Small intestine (tissue), 7 donors: ENCODE results near the gene MAGI1. TPM values are rescaled to one million over a fixed set of nuclear protein-coding genes. Genes with fewer than 3 reads are reported as not detected.

Experiments used
- DNase-seq, 2 donors: peaks; one replicate each; pipeline versions ENCODE4 v3.0.0 to v3.0.0-alpha.2; 2013
- FAIRE-seq: peaks from 2 replicates; lab custom pipeline; 2012; peaks lifted over from hg19 to GRCh38; lab: Jason Lieb, UNC
- H3K27ac ChIP-seq, 3 donors: one replicate each; pipeline ENCODE4 v1.5.1; 2013; ENCODE audit warnings: low read length in 2 of 3, mild to moderate bottlenecking in 2 of 3, control low read depth in 1 of 3, inconsistent platforms in 1 of 3, low read depth in 1 of 3, moderate library complexity in 1 of 3
- H3K27me3 ChIP-seq, 3 donors: one replicate each; pipeline ENCODE4 v1.6.1; 2013; ENCODE audit warnings: low read length in 3 of 3, inconsistent platforms in 1 of 3; ENCODE audit not compliant: control insufficient read depth in 3 of 3, insufficient read depth in 3 of 3
- H3K36me3 ChIP-seq, 3 donors: one replicate each; pipeline ENCODE4 v1.6.1; 2013; ENCODE audit warnings: low read length in 3 of 3, inconsistent platforms in 1 of 3, low read depth in 1 of 3, mild to moderate bottlenecking in 1 of 3, moderate library complexity in 1 of 3; ENCODE audit not compliant: control insufficient read depth in 3 of 3, insufficient read depth in 2 of 3
- H3K4me1 ChIP-seq, 3 donors: one replicate each; pipeline ENCODE4 v1.6.1; 2013; ENCODE audit warnings: low read length in 2 of 3, inconsistent platforms in 1 of 3, low read depth in 1 of 3, mild to moderate bottlenecking in 1 of 3, moderate library complexity in 1 of 3; ENCODE audit not compliant: control insufficient read depth in 3 of 3, insufficient read depth in 2 of 3
- H3K4me3 ChIP-seq, 3 donors: one replicate each; pipeline ENCODE4 v1.5.1; 2013; ENCODE audit warnings: low read length in 3 of 3, control low read depth in 1 of 3, inconsistent platforms in 1 of 3, low read depth in 1 of 3, mild to moderate bottlenecking in 1 of 3, moderate library complexity in 1 of 3
- H3K9me3 ChIP-seq, 2 donors: one replicate each; pipeline ENCODE4 v1.6.1; 2013; ENCODE audit warnings: low read depth in 1 of 2, low read length in 1 of 2; ENCODE audit not compliant: control insufficient read depth in 2 of 2, insufficient read depth in 1 of 2
- WGBS, 3 donors: extraction: QIAGEN DNeasy Blood & Tissue Kit; methylation state at CpG; one replicate each; pipeline ENCODE4 v1.1.7; 2013; 5-methylcytosine and 5-hydroxymethylcytosine counted together
- polyA plus RNA-seq, 4 donors: library from polyadenylated mRNA; stranded (reverse) in 3 of 4; unstranded in 1 of 4; fragments of 200-250 nt in 3 of 4; fragments of 120-200 nt in 1 of 4; gene quantifications; one replicate each; pipeline versions ENCODE4 v1.2.1 to v1.2.3, GENCODE V29; 2013
- donor health status: healthy with polysubstance abuse.
- donor health status: control.
- donor health status: control.
- donor health status: Bipolar disorder and iron deficiency.
- donor health status: healthy.

MAGI1 gene
- polyA plus RNA-seq, 4 donors = 10.0 to 35.1 (median 12.6) TPM

GRCh38 chr3:65344846-65345245, 693.9 kb downstream of the MAGI1 start:
- WGBS, 3 donors = 89 to 94% (median 93%) methylated on average over 2 of the region's 2 CpGs
- no peaks in the 10 kb centered on the region for H3K27me3 ChIP-seq
- no peak for FAIRE-seq

GRCh38 chr3:65344444-65344843, 694.3 kb downstream of the MAGI1 start:
- Histone ChIP-seq H3K4me3 (no peak overlapping the region), H3K4me1 (no peaks in the 10 kb centered on the region), H3K9me3 (no peaks in the 10 kb centered on the region), H3K27ac (no peak overlapping the region), H3K27me3 (no peaks in the 10 kb centered on the region), H3K36me3 (no peaks in the 10 kb centered on the region)
- no peak for FAIRE-seq
- no peak for DNase-seq
- 85 to 92% (median 89%) methylated on average over 3 of the region's 3 CpGs for WGBS, 3 donors

More at GRCh38 chr3:65344846-65345245, 693.9 kb downstream of the MAGI1 start:
- H3K36me3 ChIP-seq = no peaks in the 10 kb centered on the region
- H3K4me3 ChIP-seq = no peak overlapping the region
- DNase-seq = no peak
- no peak overlapping the region for H3K27ac ChIP-seq
- H3K9me3 ChIP-seq = no peaks in the 10 kb centered on the region
- H3K4me1 ChIP-seq = no peaks in the 10 kb centered on the region

- H3K36me3 ChIP-seq = no peaks in the 10 kb centered on the region
- 76 to 89% (median 77%) methylated on average over 4 of the region's 4 CpGs for WGBS, 3 donors
- no peak overlapping the region for H3K27ac ChIP-seq
- H3K4me3 ChIP-seq = no peak overlapping the region
- H3K9me3 ChIP-seq = no peaks in the 10 kb centered on the region
- no peaks in the 10 kb centered on the region for H3K27me3 ChIP-seq
- FAIRE-seq (no peak), DNase-seq (no peak)
- no peaks in the 10 kb centered on the region for H3K4me1 ChIP-seq
These were observed 695.0 kb downstream of the MAGI1 start for GRCh38 chr3:65343736-65344135.

- Histone ChIP-seq H3K27ac (no peak overlapping the region), H3K9me3 (no peaks in the 10 kb centered on the region), H3K4me1 (no peaks in the 10 kb centered on the region), H3K27me3 (no peaks in the 10 kb centered on the region), H3K4me3 (no peak overlapping the region), H3K36me3 (no peaks in the 10 kb centered on the region)
- DNase-seq (no peak), FAIRE-seq (no peak)
- 45 to 71% (median 64%) methylated on average over 6 of the region's 6 CpGs for WGBS, 3 donors
These were observed 695.7 kb downstream of the MAGI1 start for GRCh38 chr3:65343026-65343425.

GRCh38 chr3:65342084-65342683, 696.5 kb downstream of the MAGI1 start:
- no peaks in the 10 kb centered on the region for H3K36me3 ChIP-seq
- H3K4me1 ChIP-seq = no peaks in the 10 kb centered on the region
- DNase-seq (peak; percentile 64 to 75), FAIRE-seq (no peak)
- H3K9me3 ChIP-seq = no peaks in the 10 kb centered on the region
- H3K27ac ChIP-seq = no peak overlapping the region
- 56 to 67% (median 62%) methylated on average over 12 of the region's 12 CpGs for WGBS, 3 donors
- no peak overlapping the region for H3K4me3 ChIP-seq
- no peaks in the 10 kb centered on the region for H3K27me3 ChIP-seq

- 86 to 94% (median 87%) methylated on average over 2 of the region's 2 CpGs for WGBS, 3 donors
- Histone ChIP-seq H3K36me3 (no peaks in the 10 kb centered on the region), H3K27ac (no peak overlapping the region), H3K4me3 (no peak overlapping the region), H3K9me3 (no peaks in the 10 kb centered on the region), H3K4me1 (no peaks in the 10 kb centered on the region), H3K27me3 (no peaks in the 10 kb centered on the region)
- no peak for FAIRE-seq
- no peak for DNase-seq
These were observed 699.5 kb downstream of the MAGI1 start for GRCh38 chr3:65339192-65339740.

- Histone ChIP-seq H3K4me1 (no peaks in the 10 kb centered on the region), H3K9me3 (no peaks in the 10 kb centered on the region), H3K27ac (no peak overlapping the region), H3K27me3 (no peaks in the 10 kb centered on the region), H3K4me3 (no peak overlapping the region), H3K36me3 (no peaks in the 10 kb centered on the region)
- FAIRE-seq (no peak), DNase-seq (no peak)
These were observed 700.1 kb downstream of the MAGI1 start for GRCh38 chr3:65338571-65338970.

GRCh38 chr3:65335587-65335986, 703.1 kb downstream of the MAGI1 start:
- FAIRE-seq = no peak
- 83 to 95% (median 91%) methylated on average over 3 of the region's 3 CpGs for WGBS, 3 donors

More at GRCh38 chr3:65335587-65335986, 703.1 kb downstream of the MAGI1 start:
- H3K27me3 ChIP-seq = no peaks in the 10 kb centered on the region
- H3K9me3 ChIP-seq = no peaks in the 10 kb centered on the region
- no peak for DNase-seq
- H3K4me1 ChIP-seq = no peaks in the 10 kb centered on the region
- H3K4me3 ChIP-seq = no peak overlapping the region
- H3K36me3 ChIP-seq = no peaks in the 10 kb centered on the region
- H3K27ac ChIP-seq = no peak overlapping the region
